A673 (cell line): Measurements from ENCODE around the gene CLEC9A. TPM values are rescaled to one million over a fixed set of nuclear protein-coding genes. Genes with fewer than 3 reads are reported as not detected.
A peak's percentile ranks its signal among the peaks of the same experiment; 100 is the strongest.

Experiments used
- Bru-seq: library from RNA; stranded (reverse); fragments of 400-500 nt; gene quantifications from one replicate; lab custom pipeline; 2021; lab: Mats Ljungman, UMichigan
- BruChase-seq, 2 experiments: library from RNA; stranded (reverse); fragments of 400-500 nt; gene quantifications; one replicate each; lab custom pipeline; 2021; lab: Mats Ljungman, UMichigan
- BruUV-seq: library from RNA; stranded (reverse); fragments of 400-500 nt; replicated peaks from 2 replicates; lab custom pipeline; 2021; lab: Mats Ljungman, UMichigan
- CTCF ChIA-PET: fragments of 300-600 bp; sonication (Branson Sonifier 250); formaldehyde crosslinking; loops from one replicate; lab custom pipeline; 2022; ENCODE audit warnings: antibody characterized with exemption; lab: Charles Lee
- POLR2A ChIA-PET: fragments of 300-600 bp; sonication (Branson Sonifier 250); formaldehyde crosslinking; loops from one replicate; lab custom pipeline; 2022; ENCODE audit warnings: antibody characterized with exemption; ENCODE audit not compliant: low non-redundant PET; lab: Charles Lee
- DNase-seq: peaks from one replicate; pipeline ENCODE4 v3.0.0-alpha.2; 2015; ENCODE audit warnings: low spot score
- H3K27ac ChIP-seq: fragments of 200-600 bp; sonication (generic); 2 replicates; pipeline ENCODE4 v1.5.1; 2016; ENCODE audit warnings: mixed run types, low read depth, mild to moderate bottlenecking, mixed read lengths, antibody characterized with exemption, low read length; ENCODE audit not compliant: poor library complexity, severe bottlenecking
- H3K27me3 ChIP-seq: fragments of 200-600 bp; sonication (generic); replicated peaks from 2 replicates; pipeline ENCODE4 v1.6.1; 2017; ENCODE audit warnings: mixed run types, low read depth, mild to moderate bottlenecking, mixed read lengths, antibody characterized with exemption, low read length; ENCODE audit not compliant: insufficient read depth, poor library complexity
- H3K36me3 ChIP-seq: fragments of 200-600 bp; sonication (generic); 2 replicates; pipeline ENCODE4 v1.6.1; 2016; ENCODE audit warnings: mixed run types, mild to moderate bottlenecking, mixed read lengths, antibody characterized with exemption, low read length; ENCODE audit not compliant: insufficient read depth, poor library complexity, severe bottlenecking
- H3K4me1 ChIP-seq: fragments of 200-600 bp; sonication (generic); 2 replicates; pipeline ENCODE4 v1.6.1; 2017; ENCODE audit warnings: mixed run types, mild to moderate bottlenecking, mixed read lengths, antibody characterized with exemption, low read length; ENCODE audit not compliant: insufficient read depth, poor library complexity, severe bottlenecking
- H3K4me3 ChIP-seq: fragments of 200-600 bp; sonication (generic); 2 replicates; pipeline ENCODE4 v1.5.1; 2016; ENCODE audit warnings: low read depth, mixed run types, mild to moderate bottlenecking, mixed read lengths, low read length; ENCODE audit not compliant: poor library complexity, severe bottlenecking
- H3K9me3 ChIP-seq: fragments of 200-600 bp; sonication (generic); 2 replicates; pipeline ENCODE4 v1.6.1; 2016; ENCODE audit warnings: mixed run types, low read depth, mild to moderate bottlenecking, mixed read lengths, antibody characterized with exemption, low read length; ENCODE audit not compliant: poor library complexity, severe bottlenecking
- EZH2 ChIP-seq: fragments of 200-600 bp; sonication (generic); IDR thresholded peaks from 2 replicates; pipeline ENCODE4 v1.6.1; 2017; ENCODE audit warnings: borderline replicate concordance, low read depth, mild to moderate bottlenecking, mixed read lengths, antibody characterized with exemption, low read length; ENCODE audit not compliant: poor library complexity, severe bottlenecking
- intact Hi-C: fragments of 100-400 bp; cut with micrococcal nuclease; formaldehyde crosslinking; loops from one replicate; pipeline ENCODE4 v1.10.0; 2022; ENCODE audit not compliant: unreplicated experiment
- long read RNA-seq: library from polyadenylated mRNA; stranded (forward); transcript quantifications from one replicate; pipeline ENCODE4 v2.0.0, GENCODE V29; 2022
- total RNA-seq: library from RNA; stranded (reverse); gene quantifications from 2 replicates; pipeline ENCODE4 v1.2.3, GENCODE V29; 2021
- TF ChIP-seq, protein P1 (sequence below): fragments of 300-800, 200-600 bp; sonication (generic); conservative IDR thresholded peaks from 2 replicates; pipeline ENCODE4 v1.5.1; 2017; ENCODE audit warnings: low read depth, mild to moderate bottlenecking, antibody characterized with exemption, low read length, moderate library complexity, mixed read lengths

CLEC9A gene
- total RNA-seq = not detected in 2 replicates
- percentile 3 among the genes with signal in this experiment for Bru-seq, nascent RNA
- BruChase-seq, experiment 1, labeled RNA remaining after a 2-hour chase = not detected
- not detected for BruChase-seq, experiment 2, labeled RNA remaining after a 6-hour chase
- long read RNA-seq = 0 reads

DNA sequence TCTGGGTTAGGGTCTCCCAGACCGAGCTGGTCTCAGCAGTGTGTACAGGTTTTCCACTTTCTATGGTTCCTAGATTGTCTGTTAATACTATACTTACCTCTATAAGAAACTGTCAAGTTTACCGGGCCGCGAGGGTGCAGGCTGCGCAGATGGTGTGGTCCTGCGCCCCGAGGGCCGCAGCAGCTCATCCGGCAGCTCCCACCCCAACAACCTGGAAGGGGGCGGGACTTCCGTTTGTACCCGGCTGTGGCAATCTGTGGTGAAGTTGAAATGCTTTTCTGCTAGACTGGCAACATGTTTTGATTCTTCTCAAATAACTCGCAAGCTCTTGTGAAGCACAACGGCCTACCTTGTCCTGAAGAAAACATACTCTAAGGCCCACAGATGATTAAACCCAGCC lies at the start of gene CLEC9A:
TSS of gene CLEC9A (plus strand) at position 237 of the 400 bp plus-strand sequence. CDS start 22,006 bp downstream, outside the sequence.
- CTCF ChIA-PET = no interaction called here
- no peak within 1 kb of the TSS for H3K27ac ChIP-seq
- BruUV-seq = no TSS peak

DNA sequence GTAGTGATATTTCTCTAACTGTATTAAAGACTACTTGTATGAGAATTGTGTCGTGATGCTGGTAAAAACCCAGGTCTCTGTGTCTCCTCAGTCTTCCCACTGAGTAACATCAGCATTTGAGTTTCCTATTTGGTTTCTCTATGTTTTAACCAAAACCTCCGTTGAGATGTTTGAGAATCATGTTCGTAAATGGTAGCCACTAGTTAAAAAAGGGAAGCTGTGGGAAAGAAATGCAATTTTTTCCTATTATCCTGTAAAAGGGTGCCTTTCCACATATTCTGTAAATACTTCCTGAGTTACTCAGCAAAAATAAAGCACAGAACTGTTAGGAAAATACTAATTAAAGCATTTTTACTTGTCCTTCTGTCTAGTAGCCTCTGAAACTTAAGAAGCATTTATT lies 38.6 kb upstream of the CLEC9A start:
- no TSS peak for BruUV-seq

More for the DNA sequence above, at the start of gene CLEC9A:
- intact Hi-C loops = loop anchor here (10.0 kb wide), 1 partner anchor 534 kb away; no protein-coding TSS in a partner anchor
- peaks cover 8% of the 10 kb centered on the region for H3K4me1 ChIP-seq
- no peak within 1 kb of the TSS for H3K4me3 ChIP-seq
- DNase-seq = no peak
- H3K27me3 ChIP-seq = no peaks in the 10 kb centered on the region
- no peaks in the 10 kb centered on the region for H3K36me3 ChIP-seq
- POLR2A ChIA-PET = no interaction called here
- TF ChIP-seq, protein P1, sequence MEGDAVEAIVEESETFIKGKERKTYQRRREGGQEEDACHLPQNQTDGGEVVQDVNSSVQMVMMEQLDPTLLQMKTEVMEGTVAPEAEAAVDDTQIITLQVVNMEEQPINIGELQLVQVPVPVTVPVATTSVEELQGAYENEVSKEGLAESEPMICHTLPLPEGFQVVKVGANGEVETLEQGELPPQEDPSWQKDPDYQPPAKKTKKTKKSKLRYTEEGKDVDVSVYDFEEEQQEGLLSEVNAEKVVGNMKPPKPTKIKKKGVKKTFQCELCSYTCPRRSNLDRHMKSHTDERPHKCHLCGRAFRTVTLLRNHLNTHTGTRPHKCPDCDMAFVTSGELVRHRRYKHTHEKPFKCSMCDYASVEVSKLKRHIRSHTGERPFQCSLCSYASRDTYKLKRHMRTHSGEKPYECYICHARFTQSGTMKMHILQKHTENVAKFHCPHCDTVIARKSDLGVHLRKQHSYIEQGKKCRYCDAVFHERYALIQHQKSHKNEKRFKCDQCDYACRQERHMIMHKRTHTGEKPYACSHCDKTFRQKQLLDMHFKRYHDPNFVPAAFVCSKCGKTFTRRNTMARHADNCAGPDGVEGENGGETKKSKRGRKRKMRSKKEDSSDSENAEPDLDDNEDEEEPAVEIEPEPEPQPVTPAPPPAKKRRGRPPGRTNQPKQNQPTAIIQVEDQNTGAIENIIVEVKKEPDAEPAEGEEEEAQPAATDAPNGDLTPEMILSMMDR = no peak
- no peak for TF ChIP-seq EZH2
- H3K9me3 ChIP-seq = no peaks in the 10 kb centered on the region

DNA sequence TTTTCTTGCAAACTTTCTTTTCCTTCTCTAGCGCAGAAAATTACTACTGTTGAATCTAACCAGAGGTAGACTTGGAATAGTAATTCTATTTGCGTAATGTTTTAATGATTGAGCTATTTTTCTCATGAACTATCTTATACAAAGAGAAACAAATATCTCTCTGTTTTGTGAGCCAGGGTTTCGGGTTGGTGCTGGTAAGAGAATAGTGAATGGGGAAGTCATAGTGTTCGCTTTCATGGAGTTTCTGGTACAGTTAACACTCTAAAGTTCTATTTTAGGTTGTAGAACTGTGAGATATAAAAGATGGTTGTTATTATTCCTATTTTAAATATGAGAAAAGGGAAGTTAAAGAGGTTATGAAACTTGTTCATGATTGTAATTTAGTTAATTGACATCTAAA lies 38.2 kb upstream of the CLEC9A start:
- POLR2A ChIA-PET = no interaction called here
- H3K36me3 ChIP-seq = no peaks in the 10 kb centered on the region
- no peak overlapping the region for H3K4me3 ChIP-seq
- DNase-seq = no peak
- CTCF ChIA-PET = no interaction called here
- no peak for TF ChIP-seq EZH2
- TF ChIP-seq, protein P1 = no peak
- H3K27ac ChIP-seq = no peak overlapping the region
- H3K9me3 ChIP-seq = no peaks in the 10 kb centered on the region
- H3K27me3 ChIP-seq = peaks cover 42% of the 10 kb centered on the region
- no TSS peak for BruUV-seq
- intact Hi-C loops = no loop called here
- no peaks in the 10 kb centered on the region for H3K4me1 ChIP-seq

More for the DNA sequence above, 38.6 kb upstream of the CLEC9A start:
- no peaks in the 10 kb centered on the region for H3K9me3 ChIP-seq
- TF ChIP-seq, protein P1 = no peak
- no peak for TF ChIP-seq EZH2
- POLR2A ChIA-PET = no interaction called here
- H3K4me3 ChIP-seq = no peak overlapping the region
- no peaks in the 10 kb centered on the region for H3K4me1 ChIP-seq
- intact Hi-C loops = no loop called here
- H3K36me3 ChIP-seq = no peaks in the 10 kb centered on the region
- DNase-seq = no peak
- H3K27ac ChIP-seq = no peak overlapping the region
- CTCF ChIA-PET = no interaction called here
- H3K27me3 ChIP-seq = peaks cover 42% of the 10 kb centered on the region
